K562 treated with DMSO at 1 percent for 12 hours (cell line): ENCODE results near the gene USP34. TPM values are rescaled to one million over a fixed set of nuclear protein-coding genes. Genes with fewer than 3 reads are reported as not detected.

Source experiments
- total RNA-seq: library from RNA; unstranded; fragments of 300-600 nt; gene quantifications from 2 replicates; pipeline ENCODE4 v1.2.3, GENCODE V29; 2022; ENCODE audit not compliant: insufficient read depth

The USP34 gene
- total RNA-seq = 21.6 and 66.2 TPM in 2 replicates

DNA sequence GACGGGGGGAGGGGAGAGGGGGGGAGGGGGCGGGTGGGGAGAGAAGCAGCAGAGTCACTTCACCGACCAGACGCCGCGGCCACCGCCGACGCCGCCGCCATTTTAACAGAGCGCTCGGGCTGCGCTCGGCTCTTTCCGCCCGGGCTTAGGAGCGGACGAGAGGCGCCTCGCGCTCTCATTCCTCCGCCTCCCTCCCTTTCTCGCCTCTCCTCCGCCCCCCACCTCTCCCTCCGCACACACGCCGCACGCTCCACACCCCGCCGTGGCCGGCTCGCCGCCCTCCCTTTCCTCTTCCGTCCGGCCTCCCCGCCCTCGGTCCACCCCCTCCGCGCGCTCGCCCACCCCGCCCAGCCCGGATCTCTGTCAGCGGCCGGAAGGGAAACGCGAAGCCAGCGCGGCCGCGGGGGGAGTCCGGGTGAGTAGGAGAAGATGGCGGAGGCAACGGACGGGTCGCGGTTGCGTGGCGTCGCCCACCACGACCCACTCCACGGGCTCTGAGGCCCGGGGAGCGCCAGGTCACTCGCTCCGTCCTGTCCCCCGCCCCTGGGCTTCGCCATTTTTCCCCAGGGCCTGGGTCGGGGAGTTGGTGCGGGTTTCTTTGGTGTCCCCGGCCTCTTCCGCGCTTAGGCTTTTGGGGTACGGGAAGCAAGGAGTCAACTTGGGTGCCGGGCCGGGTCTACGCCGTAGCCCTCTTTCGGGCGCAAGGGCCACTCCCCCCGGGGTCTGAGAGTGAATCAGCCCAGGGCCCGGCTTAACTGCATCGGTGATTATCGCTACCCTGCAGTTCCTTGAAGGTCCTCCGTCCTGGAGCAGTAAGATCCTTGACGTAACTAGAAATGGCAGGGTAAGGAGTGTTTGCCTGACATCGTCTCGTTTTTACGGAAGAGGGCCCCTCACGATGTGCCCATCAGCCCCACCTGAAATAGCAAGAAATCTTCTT, at the start of gene USP34:
TSS of gene USP34 (minus strand) at position 123 of the 940 bp plus-strand sequence. CDS start 395 bp downstream, outside the sequence.

DNA sequence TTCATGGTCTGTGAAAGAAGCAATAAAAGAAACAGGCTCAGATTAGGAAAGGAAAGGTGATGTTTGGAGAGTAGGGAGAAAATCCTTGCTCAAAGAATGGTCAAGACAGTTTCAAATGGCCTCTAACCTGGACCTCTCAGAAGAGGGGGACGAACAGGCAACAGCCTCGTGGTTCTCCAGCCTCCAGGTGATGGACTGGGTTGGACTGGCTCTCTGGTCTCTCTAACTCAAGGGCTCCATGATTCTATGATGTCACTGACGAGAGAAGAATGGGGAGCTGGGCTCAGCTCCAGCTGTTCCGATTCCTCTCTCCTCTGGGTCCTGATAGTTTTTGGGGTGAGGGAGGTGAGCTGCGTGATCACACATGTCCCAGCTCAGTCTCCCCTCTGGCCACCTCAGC, 309.0 kb downstream of the USP34 start, which contains the start of gene C2orf74:
TSS of gene C2orf74 (plus strand) at position 301 of the 400 bp plus-strand sequence. CDS start 327 bp downstream, outside the sequence.

Other genes starting within 250 kb of the USP34 start
- gene XPO1, start 67.3 kb upstream of the USP34 start, total RNA-seq = 47.6 and 112 TPM in 2 replicates